KMS-11 (cell line): ENCODE results near the gene ARPC4.
A peak's percentile ranks its signal among the peaks of the same experiment; 100 is the strongest.

Experiments
- H2AFZ ChIP-seq: fragments of 200-600 bp; sonication (generic); 2 replicates; pipeline ENCODE4 v1.6.1; 2016; ENCODE audit warnings: antibody characterized with exemption, mixed run types, low read depth
- H3K27ac ChIP-seq: fragments of 200-600 bp; sonication (generic); 2 replicates; pipeline ENCODE4 v1.6.1; 2016; ENCODE audit warnings: mild to moderate bottlenecking, mixed run types
- H3K27me3 ChIP-seq: fragments of 200-600 bp; sonication (generic); 2 replicates; pipeline ENCODE4 v1.6.1; 2017; ENCODE audit warnings: mild to moderate bottlenecking, low read depth, mixed run types, moderate library complexity; ENCODE audit not compliant: insufficient read depth
- H3K36me3 ChIP-seq: fragments of 200-600 bp; sonication (generic); 2 replicates; pipeline ENCODE4 v1.6.1; 2017; ENCODE audit warnings: mild to moderate bottlenecking, mixed run types; ENCODE audit not compliant: insufficient read depth
- H3K4me1 ChIP-seq: fragments of 200-600 bp; sonication (generic); 2 replicates; pipeline ENCODE4 v1.6.1; 2016; ENCODE audit warnings: mild to moderate bottlenecking, low read depth, mixed run types; ENCODE audit not compliant: poor library complexity, severe bottlenecking
- H3K4me2 ChIP-seq: fragments of 200-600 bp; sonication (generic); 2 replicates; pipeline ENCODE4 v1.7.0; 2016; ENCODE audit warnings: mild to moderate bottlenecking, mixed run types
- H3K4me3 ChIP-seq: fragments of 200-600 bp; sonication (generic); IDR thresholded peaks from 2 replicates; pipeline ENCODE4 v1.6.1; 2017; ENCODE audit warnings: low read depth, low read length, mixed read lengths; ENCODE audit not compliant: insufficient read depth
- H3K79me2 ChIP-seq: fragments of 200-600 bp; sonication (generic); 2 replicates; pipeline ENCODE4 v1.6.1; 2016; ENCODE audit warnings: low read depth, mixed run types; ENCODE audit not compliant: insufficient read depth
- H3K9ac ChIP-seq: fragments of 200-600 bp; sonication (generic); 2 replicates; pipeline ENCODE4 v1.6.1; 2016; ENCODE audit warnings: mild to moderate bottlenecking, mixed run types
- H4K20me1 ChIP-seq: fragments of 200-600 bp; sonication (generic); 2 replicates; pipeline ENCODE4 v1.6.1; 2016; ENCODE audit warnings: mild to moderate bottlenecking, mixed run types; ENCODE audit not compliant: insufficient read depth
- TF ChIP-seq, protein P1 (sequence below): fragments of 200-600 bp; sonication (generic); conservative IDR thresholded peaks from 2 replicates; pipeline ENCODE4 v1.6.1; 2017; ENCODE audit warnings: low read depth, mild to moderate bottlenecking, antibody characterized with exemption, low read length, moderate library complexity, mixed read lengths

The ARPC4 gene

DNA sequence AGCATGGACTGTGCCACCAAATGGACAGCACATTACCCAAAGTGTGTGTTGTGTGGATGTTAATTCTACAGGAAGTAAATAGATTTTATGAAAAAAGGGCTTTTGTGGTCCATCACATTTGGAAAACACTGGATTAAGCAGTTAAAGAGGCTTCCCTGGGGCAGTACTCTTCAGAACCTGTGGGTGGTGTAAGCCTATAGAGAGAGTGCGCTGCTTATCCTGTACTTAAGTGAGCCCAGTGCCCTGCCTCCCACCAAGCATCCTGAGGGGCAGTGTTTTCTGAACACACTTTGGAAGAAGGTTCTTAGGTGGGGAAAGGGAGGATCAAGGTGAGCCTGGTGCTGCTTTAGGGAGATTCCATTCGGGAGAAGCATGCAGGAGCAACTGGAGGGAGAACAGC lies 28.1 kb downstream of the ARPC4 start:
- no peaks in the 10 kb centered on the region for H4K20me1 ChIP-seq
- no peak overlapping the region for H3K9ac ChIP-seq
- no peak overlapping the region for H3K4me3 ChIP-seq
- H3K4me2 ChIP-seq: no peak overlapping the region
- no peak overlapping the region for H3K27ac ChIP-seq
- no peak overlapping the region for H2AFZ ChIP-seq
- H3K36me3 ChIP-seq: no peaks in the 10 kb centered on the region
- H3K79me2 ChIP-seq: no peaks in the 10 kb centered on the region
- TF ChIP-seq, protein P1, sequence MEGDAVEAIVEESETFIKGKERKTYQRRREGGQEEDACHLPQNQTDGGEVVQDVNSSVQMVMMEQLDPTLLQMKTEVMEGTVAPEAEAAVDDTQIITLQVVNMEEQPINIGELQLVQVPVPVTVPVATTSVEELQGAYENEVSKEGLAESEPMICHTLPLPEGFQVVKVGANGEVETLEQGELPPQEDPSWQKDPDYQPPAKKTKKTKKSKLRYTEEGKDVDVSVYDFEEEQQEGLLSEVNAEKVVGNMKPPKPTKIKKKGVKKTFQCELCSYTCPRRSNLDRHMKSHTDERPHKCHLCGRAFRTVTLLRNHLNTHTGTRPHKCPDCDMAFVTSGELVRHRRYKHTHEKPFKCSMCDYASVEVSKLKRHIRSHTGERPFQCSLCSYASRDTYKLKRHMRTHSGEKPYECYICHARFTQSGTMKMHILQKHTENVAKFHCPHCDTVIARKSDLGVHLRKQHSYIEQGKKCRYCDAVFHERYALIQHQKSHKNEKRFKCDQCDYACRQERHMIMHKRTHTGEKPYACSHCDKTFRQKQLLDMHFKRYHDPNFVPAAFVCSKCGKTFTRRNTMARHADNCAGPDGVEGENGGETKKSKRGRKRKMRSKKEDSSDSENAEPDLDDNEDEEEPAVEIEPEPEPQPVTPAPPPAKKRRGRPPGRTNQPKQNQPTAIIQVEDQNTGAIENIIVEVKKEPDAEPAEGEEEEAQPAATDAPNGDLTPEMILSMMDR: peak; percentile 29; the same call in 1 of the 2 replicates
- no peaks in the 10 kb centered on the region for H3K4me1 ChIP-seq
- no peaks in the 10 kb centered on the region for H3K27me3 ChIP-seq

DNA sequence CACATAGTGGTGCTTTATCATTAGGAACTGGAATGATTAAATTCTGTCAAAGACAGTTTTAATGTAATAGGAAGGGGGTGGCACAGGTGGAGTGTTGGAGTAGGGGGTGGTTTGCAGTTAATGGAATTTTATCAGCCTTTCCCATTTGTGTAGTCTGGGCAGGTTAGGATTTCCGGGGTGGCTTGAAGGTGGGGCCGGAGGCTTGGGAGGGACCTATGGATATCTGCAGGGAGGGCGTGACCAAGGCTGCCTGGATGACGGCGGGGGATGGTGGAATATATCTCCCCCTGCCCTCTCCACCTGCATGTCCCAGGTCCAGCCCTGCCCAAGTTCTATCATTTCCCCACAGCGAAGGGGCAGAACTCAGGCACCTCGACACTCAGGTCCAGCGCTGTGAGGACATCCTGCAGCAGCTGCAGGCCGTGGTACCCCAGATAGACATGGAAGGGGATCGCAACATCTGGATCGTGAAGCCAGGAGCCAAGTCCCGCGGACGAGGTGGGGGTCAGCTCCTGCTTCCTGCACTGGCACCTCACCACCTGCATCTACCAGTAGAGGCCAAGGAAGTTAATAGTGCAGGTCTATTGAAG lies 32.7 kb downstream of the ARPC4 start:
- no peaks in the 10 kb centered on the region for H3K4me1 ChIP-seq
- no peaks in the 10 kb centered on the region for H3K36me3 ChIP-seq

DNA sequence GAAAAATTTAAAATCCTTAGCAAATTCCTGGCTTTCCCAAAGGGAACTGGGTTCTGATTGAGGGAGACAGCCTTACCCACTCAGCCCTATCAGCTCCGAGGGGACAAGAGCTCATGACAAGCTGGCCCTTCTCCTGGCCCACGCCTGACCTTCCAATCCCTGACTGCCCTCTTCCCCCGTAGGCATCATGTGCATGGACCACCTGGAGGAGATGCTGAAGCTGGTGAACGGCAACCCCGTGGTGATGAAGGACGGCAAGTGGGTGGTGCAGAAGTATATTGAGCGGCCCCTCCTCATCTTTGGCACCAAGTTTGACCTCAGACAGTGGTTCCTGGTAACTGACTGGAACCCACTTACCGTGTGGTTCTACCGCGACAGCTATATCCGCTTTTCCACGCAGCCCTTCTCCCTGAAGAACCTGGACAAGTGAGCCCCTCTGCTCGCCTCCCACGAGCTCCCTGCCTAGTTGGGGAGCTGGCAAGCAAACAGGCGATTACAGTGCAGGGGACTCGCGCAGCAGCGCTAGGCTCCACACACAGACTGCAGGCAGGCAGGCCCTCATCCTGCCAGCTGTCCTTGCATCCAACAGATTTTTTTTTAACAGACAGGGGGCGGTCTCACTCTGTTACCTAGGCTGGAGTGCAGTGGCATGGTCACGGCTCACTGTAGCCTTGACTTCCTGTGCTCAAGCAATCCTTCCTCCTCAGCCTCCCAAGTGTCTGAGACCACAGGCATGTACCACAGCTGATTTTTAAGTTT lies 34.1 kb downstream of the ARPC4 start:
- Histone ChIP-seq H4K20me1 (no peaks in the 10 kb centered on the region), H3K79me2 (no peaks in the 10 kb centered on the region), H3K4me3 (no peak overlapping the region), H3K27ac (no peak overlapping the region), H3K4me1 (no peaks in the 10 kb centered on the region), H2AFZ (no peak overlapping the region), H3K36me3 (no peaks in the 10 kb centered on the region), H3K4me2 (no peak overlapping the region), H3K9ac (no peak overlapping the region), H3K27me3 (no peaks in the 10 kb centered on the region)
- TF ChIP-seq, protein P1: peak; percentile 38

More for the DNA sequence above, 32.7 kb downstream of the ARPC4 start:
- Histone ChIP-seq H3K4me2 (no peak overlapping the region), H3K79me2 (no peaks in the 10 kb centered on the region), H3K27me3 (no peaks in the 10 kb centered on the region), H4K20me1 (no peaks in the 10 kb centered on the region), H3K4me3 (no peak overlapping the region), H3K27ac (no peak overlapping the region), H2AFZ (no peak overlapping the region), H3K9ac (no peak overlapping the region)
- TF ChIP-seq, protein P1: no peak

DNA sequence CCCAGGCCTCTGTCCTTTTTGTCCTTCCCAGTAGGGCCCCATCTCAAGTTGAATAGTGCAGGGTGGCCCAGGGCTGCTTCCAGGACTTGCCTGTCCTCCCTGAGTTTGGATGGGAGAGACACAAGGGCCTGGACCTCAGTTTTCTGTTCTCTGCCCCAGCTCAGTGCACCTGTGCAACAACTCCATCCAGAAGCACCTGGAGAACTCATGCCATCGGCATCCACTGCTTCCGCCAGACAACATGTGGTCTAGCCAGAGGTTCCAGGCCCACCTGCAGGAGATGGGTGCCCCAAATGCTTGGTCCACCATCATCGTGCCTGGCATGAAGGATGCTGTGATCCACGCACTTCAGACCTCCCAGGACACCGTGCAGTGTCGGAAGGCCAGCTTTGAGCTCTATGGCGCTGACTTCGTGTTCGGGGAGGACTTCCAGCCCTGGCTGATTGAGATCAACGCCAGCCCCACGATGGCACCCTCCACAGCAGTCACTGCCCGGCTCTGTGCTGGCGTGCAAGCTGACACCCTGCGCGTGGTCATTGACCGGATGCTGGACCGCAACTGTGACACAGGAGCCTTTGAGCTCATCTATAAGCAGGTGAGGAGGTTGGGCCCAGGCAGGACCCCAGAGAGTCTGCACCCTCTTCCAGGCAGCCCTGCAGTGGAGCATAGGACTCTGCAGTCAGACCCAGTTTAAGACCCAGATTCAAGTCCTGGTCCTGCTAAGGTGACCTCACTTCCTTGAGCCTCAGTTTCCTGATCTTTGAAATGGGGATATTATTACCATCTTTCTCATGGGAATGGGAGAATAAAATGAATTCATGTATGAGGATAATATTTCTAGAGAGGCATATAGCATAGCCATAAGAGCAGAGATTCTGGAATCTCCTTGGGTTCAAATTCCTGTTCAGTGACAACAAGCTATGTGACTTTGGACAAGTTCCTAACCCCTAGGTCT lies 36.2 kb downstream of the ARPC4 start:
- no peak overlapping the region for H3K4me2 ChIP-seq
- no peaks in the 10 kb centered on the region for H3K4me1 ChIP-seq
- H3K27me3 ChIP-seq: no peaks in the 10 kb centered on the region

More for the DNA sequence above, 36.2 kb downstream of the ARPC4 start:
- no peaks in the 10 kb centered on the region for H4K20me1 ChIP-seq
- H3K36me3 ChIP-seq: no peaks in the 10 kb centered on the region
- H3K4me3 ChIP-seq: no peak overlapping the region
- no peak overlapping the region for H3K27ac ChIP-seq
- TF ChIP-seq, protein P1: no peak
- H3K79me2 ChIP-seq: no peaks in the 10 kb centered on the region
- no peak overlapping the region for H2AFZ ChIP-seq
- H3K9ac ChIP-seq: no peak overlapping the region
